Measurements from ENCODE around the gene ZNF280D. TPM values are rescaled to one million over a fixed set of nuclear protein-coding genes. Genes with fewer than 3 reads are reported as not detected.
"Not testable (repeated sequence)": the region's sequence is repeated elsewhere in the genome, so short reads cannot be mapped to it uniquely, and the experiment has no call there.

ZNF280D gene
- total RNA-seq, 1 experiment from 2014 or later, result 28.7 TPM

DNA sequence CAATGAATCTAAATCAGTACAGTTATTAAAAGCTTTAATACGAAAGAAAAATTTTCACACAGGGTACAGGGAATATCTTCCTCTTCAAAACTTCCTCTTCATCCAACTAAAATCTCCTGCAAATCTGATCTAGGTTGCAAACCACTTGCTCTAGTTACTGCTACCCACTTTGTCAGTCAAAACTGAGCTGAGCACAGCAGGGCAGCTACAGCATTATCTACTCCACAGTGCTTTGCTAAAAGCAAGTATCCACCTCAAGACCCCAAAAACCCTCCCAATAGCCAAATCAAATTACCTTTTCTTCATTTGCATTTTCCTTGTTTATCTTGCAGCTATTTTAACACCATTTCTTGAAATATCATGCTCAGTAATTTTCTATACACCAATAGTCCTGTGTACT is 14.7 kb downstream of the ZNF280D start:
- Mint-ChIP-seq H3K4me3 (ENCODE audit: unreplicated experiment) (no peak overlapping the region), H3K27ac (ENCODE audit: unreplicated experiment) (no peak overlapping the region), H3K9me3 (ENCODE audit: unreplicated experiment) (no peaks in the 10 kb centered on the region), H3K36me3 (ENCODE audit: insufficient read depth, unreplicated experiment) (no peaks in the 10 kb centered on the region), H3K27me3 (ENCODE audit: insufficient read depth, unreplicated experiment) (no peaks in the 10 kb centered on the region), H3K4me1 (ENCODE audit: low read depth, unreplicated experiment) (peaks cover 14% of the 10 kb centered on the region)
- Histone ChIP-seq H3K9me3 (no peaks in the 10 kb centered on the region), H3K4me1 (no peaks in the 10 kb centered on the region), H3K36me3 (ENCODE audit: control insufficient read depth, insufficient read depth, low read length) (no peaks in the 10 kb centered on the region), H3K27me3 (replicated peaks; ENCODE audit: control insufficient read depth, insufficient read depth, low read length) (no peaks in the 10 kb centered on the region), H3K4me3 (ENCODE audit: low read depth, low read length) (no peak overlapping the region)
- DNase-seq, result no peak
- BruUV-seq (replicated peaks), result no TSS peak
- CTCF ChIA-PET, result no interaction called here
- POLR2A ChIA-PET, result no interaction called here
- intact Hi-C loops (cut with micrococcal nuclease; ENCODE audit: unreplicated experiment), result no loop called here
- TF ChIP-seq, protein P1, sequence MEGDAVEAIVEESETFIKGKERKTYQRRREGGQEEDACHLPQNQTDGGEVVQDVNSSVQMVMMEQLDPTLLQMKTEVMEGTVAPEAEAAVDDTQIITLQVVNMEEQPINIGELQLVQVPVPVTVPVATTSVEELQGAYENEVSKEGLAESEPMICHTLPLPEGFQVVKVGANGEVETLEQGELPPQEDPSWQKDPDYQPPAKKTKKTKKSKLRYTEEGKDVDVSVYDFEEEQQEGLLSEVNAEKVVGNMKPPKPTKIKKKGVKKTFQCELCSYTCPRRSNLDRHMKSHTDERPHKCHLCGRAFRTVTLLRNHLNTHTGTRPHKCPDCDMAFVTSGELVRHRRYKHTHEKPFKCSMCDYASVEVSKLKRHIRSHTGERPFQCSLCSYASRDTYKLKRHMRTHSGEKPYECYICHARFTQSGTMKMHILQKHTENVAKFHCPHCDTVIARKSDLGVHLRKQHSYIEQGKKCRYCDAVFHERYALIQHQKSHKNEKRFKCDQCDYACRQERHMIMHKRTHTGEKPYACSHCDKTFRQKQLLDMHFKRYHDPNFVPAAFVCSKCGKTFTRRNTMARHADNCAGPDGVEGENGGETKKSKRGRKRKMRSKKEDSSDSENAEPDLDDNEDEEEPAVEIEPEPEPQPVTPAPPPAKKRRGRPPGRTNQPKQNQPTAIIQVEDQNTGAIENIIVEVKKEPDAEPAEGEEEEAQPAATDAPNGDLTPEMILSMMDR (IDR thresholded peaks at IDR 0.05; ENCODE audit: insufficient read depth in 1 of 2, low read depth in 1 of 2, low read length in 1 of 2, severe bottlenecking in 1 of 2, unreplicated experiment in 1 of 2), result no peak

DNA sequence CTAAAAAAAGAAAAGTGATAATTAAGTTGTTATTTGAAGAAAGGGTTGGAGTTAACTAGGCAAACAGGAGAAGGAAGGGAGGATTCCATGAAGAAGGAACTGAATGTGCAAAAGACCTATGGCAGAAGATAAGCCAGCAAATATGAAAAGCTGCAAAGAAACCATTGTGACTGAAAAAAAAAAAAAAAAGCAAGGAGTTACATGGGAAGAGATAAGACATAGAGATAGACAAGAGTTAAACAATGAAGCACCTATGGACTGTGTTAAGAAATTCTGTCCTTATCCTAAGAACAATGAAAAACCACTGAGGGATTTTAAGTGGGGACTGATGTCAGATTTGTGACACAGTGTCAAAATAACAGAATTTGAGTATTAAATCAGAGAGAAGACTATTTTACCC is 17.0 kb downstream of the ZNF280D start:
- Mint-ChIP-seq H3K27me3 (ENCODE audit: insufficient read depth, unreplicated experiment) (no peaks in the 10 kb centered on the region), H3K27ac (ENCODE audit: unreplicated experiment) (no peak overlapping the region), H3K4me1 (ENCODE audit: low read depth, unreplicated experiment) (peaks cover 14% of the 10 kb centered on the region), H3K9me3 (ENCODE audit: unreplicated experiment) (no peaks in the 10 kb centered on the region), H3K36me3 (ENCODE audit: insufficient read depth, unreplicated experiment) (no peaks in the 10 kb centered on the region), H3K4me3 (ENCODE audit: unreplicated experiment) (no peak overlapping the region)
- TF ChIP-seq, protein P1 (IDR thresholded peaks at IDR 0.05; ENCODE audit: insufficient read depth in 1 of 2, low read depth in 1 of 2, low read length in 1 of 2, severe bottlenecking in 1 of 2, unreplicated experiment in 1 of 2), result no peak
- no peaks in the 10 kb centered on the region for H3K4me1 ChIP-seq
- no peak for DNase-seq
- H3K36me3 ChIP-seq (ENCODE audit: control insufficient read depth, insufficient read depth, low read length), result no peaks in the 10 kb centered on the region
- no TSS peak for BruUV-seq (replicated peaks)
- H3K9me3 ChIP-seq, result no peaks in the 10 kb centered on the region
- H3K4me3 ChIP-seq (ENCODE audit: low read depth, low read length), result no peak overlapping the region
- ChIA-PET POLR2A (no interaction called here), CTCF (no interaction called here)
- H3K27me3 ChIP-seq (replicated peaks; ENCODE audit: control insufficient read depth, insufficient read depth, low read length), result no peaks in the 10 kb centered on the region
- intact Hi-C loops (cut with micrococcal nuclease; ENCODE audit: unreplicated experiment), result no loop called here

DNA sequence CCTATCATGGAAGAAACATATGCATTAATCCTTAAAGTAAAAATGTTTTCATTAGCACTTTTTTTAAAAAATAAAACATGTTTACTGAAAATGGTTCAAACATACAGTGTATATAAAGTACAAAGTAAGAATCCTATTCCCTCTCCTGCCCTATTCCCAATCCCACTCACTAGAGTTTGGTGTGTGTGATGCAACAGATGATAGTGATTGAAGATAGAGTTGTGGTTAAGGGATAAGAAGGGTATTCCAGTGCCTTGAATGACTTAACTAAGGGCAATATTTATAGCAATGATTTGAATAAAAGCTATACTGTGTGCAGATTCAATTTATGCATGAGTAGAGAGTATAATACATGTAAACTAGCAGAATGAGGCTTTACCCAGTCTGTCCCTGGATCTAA is 18.1 kb downstream of the ZNF280D start:
- peaks cover 14% of the 10 kb centered on the region for H3K4me1 Mint-ChIP-seq (ENCODE audit: low read depth, unreplicated experiment)
- H3K27ac Mint-ChIP-seq (ENCODE audit: unreplicated experiment), result no peak overlapping the region
- no peak overlapping the region for H3K4me3 ChIP-seq (ENCODE audit: low read depth, low read length)
- H3K9me3 ChIP-seq, result no peaks in the 10 kb centered on the region
- CTCF ChIA-PET, result no interaction called here
- H3K4me1 ChIP-seq, result no peaks in the 10 kb centered on the region
- H3K36me3 Mint-ChIP-seq (ENCODE audit: insufficient read depth, unreplicated experiment), result no peaks in the 10 kb centered on the region
- H3K4me3 Mint-ChIP-seq (ENCODE audit: unreplicated experiment), result no peak overlapping the region
- POLR2A ChIA-PET, result no interaction called here
- TF ChIP-seq, protein P1 (IDR thresholded peaks at IDR 0.05; ENCODE audit: insufficient read depth in 1 of 2, low read depth in 1 of 2, low read length in 1 of 2, severe bottlenecking in 1 of 2, unreplicated experiment in 1 of 2), result no peak
- no peaks in the 10 kb centered on the region for H3K36me3 ChIP-seq (ENCODE audit: control insufficient read depth, insufficient read depth, low read length)
- H3K27me3 Mint-ChIP-seq (ENCODE audit: insufficient read depth, unreplicated experiment), result no peaks in the 10 kb centered on the region
- no TSS peak for BruUV-seq (replicated peaks)
- H3K9me3 Mint-ChIP-seq (ENCODE audit: unreplicated experiment), result no peaks in the 10 kb centered on the region
- intact Hi-C loops (cut with micrococcal nuclease; ENCODE audit: unreplicated experiment), result no loop called here
- H3K27me3 ChIP-seq (replicated peaks; ENCODE audit: control insufficient read depth, insufficient read depth, low read length), result no peaks in the 10 kb centered on the region
- no peak for DNase-seq

DNA sequence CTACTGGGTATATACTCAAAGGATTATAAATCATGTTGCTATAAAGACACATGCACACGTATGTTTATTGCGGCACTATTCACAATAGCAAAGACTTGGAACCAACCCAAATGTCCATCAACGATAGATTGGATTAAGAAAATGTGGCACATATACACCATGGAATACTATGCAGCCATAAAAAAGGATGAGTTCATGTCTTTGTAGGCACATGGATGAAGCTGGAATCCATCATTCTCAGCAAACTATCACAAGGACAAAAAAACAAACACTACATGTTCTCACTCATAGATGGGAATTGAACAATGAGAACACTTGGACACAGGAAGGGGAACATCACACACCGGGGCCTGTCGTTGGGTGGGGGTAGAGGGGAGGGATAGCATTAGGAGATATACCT is 23.8 kb downstream of the ZNF280D start:
- H3K4me1 ChIP-seq; H3K4me3 Mint-ChIP-seq (ENCODE audit: unreplicated experiment); DNase-seq; H3K27ac Mint-ChIP-seq (ENCODE audit: unreplicated experiment); H3K36me3 ChIP-seq (ENCODE audit: control insufficient read depth, insufficient read depth, low read length); H3K27me3 Mint-ChIP-seq (ENCODE audit: insufficient read depth, unreplicated experiment); POLR2A ChIA-PET; intact Hi-C loops (cut with micrococcal nuclease; ENCODE audit: unreplicated experiment); CTCF ChIA-PET; BruUV-seq (replicated peaks); H3K9me3 ChIP-seq; H3K27me3 ChIP-seq (replicated peaks; ENCODE audit: control insufficient read depth, insufficient read depth, low read length); H3K36me3 Mint-ChIP-seq (ENCODE audit: insufficient read depth, unreplicated experiment); H3K4me1 Mint-ChIP-seq (ENCODE audit: low read depth, unreplicated experiment); H3K4me3 ChIP-seq (ENCODE audit: low read depth, low read length); H3K9me3 Mint-ChIP-seq (ENCODE audit: unreplicated experiment): not testable (repeated sequence)

Measured in Caco-2 (cell line).